Skeletal muscle cell (primary cell): ENCODE results near the gene FAIM2.

Source experiments
- DNase-seq: peaks from one replicate; pipeline ENCODE4 v3.0.0-alpha.2; 2010; ENCODE audit warnings: low read depth
- H3K4me3 ChIP-seq: 2 replicates; pipeline ENCODE4 v1.5.1; 2011; ENCODE audit warnings: low read depth, mild to moderate bottlenecking, control low read depth, low read length, moderate library complexity

FAIM2 gene

DNA sequence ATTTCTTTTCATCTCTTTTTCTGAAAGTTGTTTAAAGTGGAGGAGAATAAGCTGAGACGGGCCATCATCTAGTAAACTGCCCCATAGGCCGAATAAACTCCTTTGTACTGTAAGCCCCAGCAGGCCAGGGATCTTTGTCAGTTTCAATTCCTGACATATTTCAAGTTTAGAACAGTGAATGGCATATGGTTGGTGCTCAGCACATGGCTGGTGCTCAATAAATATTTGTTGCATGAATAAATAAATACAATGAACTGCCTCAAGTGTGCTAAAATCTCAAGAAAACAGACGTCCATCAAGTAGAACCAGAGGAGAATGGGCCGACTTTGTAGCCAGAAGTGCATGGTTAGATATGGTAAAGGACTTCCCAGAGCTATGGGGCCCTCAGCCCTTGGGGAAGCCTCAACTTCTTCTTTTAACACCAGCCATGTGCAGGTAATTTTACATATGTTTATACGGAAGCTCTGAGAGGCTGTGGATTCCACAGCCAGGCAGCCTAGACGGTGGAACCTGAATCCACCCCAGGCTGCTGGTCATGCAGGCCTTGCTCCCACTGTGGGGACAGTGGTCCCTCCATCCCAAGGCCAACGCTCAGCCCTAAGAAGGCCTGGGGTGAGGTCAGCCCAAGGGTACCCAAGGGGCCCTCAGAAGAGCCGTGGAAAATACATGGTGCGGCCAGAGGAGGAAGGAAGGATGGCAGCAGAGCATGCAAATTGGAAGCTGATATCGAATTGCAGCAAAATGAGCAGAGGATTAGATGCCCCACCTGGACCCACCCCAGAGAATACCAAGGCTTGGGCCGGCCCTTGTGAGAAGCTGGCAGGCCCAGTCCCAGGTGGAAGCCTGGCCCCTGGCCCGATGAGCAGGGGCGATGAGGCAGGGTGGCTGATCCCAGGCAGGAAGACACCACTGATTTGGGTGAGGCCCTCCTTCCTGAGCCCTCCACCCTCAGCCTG lies 38.1 kb upstream of the FAIM2 start:
- no peak for DNase-seq
- H3K4me3 ChIP-seq: no peak overlapping the region

- DNase-seq: no peak
- no peak overlapping the region for H3K4me3 ChIP-seq
Measured at GRCh38 chr12:49939707-49940106, 36.0 kb upstream of the FAIM2 start.

DNA sequence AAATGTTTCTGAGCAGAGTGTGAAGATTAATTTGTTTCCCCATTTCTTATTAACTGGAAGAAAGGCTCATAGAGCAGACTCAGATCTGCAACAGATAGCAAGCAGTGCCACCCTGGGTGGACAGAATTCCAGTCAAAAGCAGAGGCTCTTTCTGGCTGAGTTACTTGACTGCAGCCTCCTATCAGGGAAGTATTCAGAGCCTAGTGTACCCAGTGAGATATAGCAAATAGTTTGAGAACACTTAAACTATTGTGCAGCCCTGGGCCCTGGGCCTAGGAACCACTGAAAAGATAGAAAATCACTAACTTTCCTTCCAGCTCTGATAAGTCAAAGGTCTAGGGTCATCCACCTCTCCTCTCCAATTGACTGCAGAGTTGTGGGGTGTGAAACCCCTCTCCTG lies 35.6 kb upstream of the FAIM2 start:
- H3K4me3 ChIP-seq: no peak overlapping the region
- DNase-seq: no peak

- no peak overlapping the region for H3K4me3 ChIP-seq
- DNase-seq: no peak
Measured at GRCh38 chr12:49937639-49938300, 34.1 kb upstream of the FAIM2 start.

DNA sequence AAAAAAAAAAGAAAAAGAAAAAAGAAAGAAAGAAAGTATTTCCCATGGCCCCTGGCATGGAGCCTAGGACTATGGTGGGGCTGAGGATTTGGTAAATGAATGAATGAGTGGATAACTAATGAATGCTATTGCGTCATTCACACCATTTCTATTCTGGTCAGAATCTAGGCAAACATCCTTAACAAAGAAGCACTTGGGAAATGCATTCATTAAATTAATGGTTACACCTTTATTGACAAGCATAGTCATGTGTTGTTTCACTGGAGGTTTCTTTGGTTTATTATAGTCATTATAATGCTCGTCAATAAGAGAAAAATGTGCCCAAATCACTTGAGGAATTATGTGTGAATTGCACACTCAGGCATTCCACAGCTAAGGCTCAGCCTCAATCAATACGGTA lies 33.2 kb upstream of the FAIM2 start:
- DNase-seq: no peak
- H3K4me3 ChIP-seq: no peak overlapping the region

DNA sequence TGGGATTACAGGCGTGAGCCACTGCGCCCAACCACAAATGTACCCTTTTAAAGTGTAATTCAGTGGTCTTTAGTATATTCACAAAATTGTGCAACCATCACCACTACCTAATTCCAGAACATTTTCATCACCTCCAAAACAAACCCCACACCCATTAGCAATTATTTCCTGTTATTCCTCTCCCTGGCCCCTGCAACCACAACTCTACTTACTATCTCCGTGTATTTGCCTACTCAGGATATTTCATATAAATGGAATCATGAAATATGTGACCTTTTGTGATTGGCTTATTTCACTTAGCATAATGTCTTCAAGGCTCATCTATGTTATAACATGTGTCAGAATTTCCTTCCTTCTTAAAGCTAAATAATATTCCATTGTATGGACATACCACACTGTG lies 30.8 kb upstream of the FAIM2 start:
- DNase-seq: no peak
- H3K4me3 ChIP-seq: no peak overlapping the region

- no peak for DNase-seq
Measured at GRCh38 chr12:49933796-49934195, 30.1 kb upstream of the FAIM2 start.

GRCh38 chr12:49932533-49933130 lies 28.9 kb upstream of the FAIM2 start:
- no peak overlapping the region for H3K4me3 ChIP-seq
- no peak for DNase-seq

More at GRCh38 chr12:49933796-49934195, 30.1 kb upstream of the FAIM2 start:
- no peak overlapping the region for H3K4me3 ChIP-seq

DNA sequence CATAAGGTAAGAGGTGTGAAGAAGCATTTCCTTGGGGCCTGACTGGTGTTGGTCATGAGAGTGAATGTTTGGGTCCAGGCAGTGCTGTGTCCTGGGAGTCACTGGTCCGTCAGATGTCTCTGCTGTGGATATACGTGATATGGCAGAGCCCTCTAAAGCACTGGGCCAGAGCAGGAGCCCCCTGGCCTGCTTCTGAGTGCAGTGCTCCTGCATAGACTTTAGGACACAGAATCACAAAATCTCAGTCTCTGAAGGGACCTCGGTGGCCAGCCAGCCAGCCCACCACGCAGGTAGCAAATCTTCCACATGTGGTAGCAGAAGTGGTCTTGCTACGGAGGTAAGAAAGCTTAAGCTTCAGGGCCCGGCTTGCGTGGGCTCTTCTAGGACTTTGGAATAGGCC lies 28.3 kb upstream of the FAIM2 start:
- no peak overlapping the region for H3K4me3 ChIP-seq
- DNase-seq: no peak

GRCh38 chr12:49930515-49931288 lies 27.0 kb upstream of the FAIM2 start:
- peak; percentile 30 for DNase-seq
- H3K4me3 ChIP-seq: no peak overlapping the region

GRCh38 chr12:49929581-49929980 lies 25.9 kb upstream of the FAIM2 start:
- no peak overlapping the region for H3K4me3 ChIP-seq
- DNase-seq: no peak

DNA sequence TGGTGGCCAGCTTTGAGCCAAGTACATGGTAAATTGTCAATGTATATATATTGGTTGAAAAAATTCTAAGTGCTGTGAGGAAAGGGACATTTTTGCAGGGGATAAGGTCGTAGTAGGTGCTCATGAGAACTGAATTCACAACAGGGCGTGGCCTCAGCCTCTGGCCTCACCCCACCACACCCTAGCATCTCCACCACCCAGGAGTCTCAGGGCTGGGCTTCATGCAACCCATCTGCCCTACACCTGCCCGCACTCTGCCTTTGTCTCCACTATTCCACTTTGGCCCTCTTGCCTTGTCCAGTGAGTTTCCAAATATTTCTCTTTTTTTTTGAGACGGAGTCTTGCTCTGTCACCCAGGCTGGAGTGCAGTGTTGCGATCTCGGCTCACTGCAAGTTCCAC lies 24.8 kb upstream of the FAIM2 start:
- no peak for DNase-seq

DNA sequence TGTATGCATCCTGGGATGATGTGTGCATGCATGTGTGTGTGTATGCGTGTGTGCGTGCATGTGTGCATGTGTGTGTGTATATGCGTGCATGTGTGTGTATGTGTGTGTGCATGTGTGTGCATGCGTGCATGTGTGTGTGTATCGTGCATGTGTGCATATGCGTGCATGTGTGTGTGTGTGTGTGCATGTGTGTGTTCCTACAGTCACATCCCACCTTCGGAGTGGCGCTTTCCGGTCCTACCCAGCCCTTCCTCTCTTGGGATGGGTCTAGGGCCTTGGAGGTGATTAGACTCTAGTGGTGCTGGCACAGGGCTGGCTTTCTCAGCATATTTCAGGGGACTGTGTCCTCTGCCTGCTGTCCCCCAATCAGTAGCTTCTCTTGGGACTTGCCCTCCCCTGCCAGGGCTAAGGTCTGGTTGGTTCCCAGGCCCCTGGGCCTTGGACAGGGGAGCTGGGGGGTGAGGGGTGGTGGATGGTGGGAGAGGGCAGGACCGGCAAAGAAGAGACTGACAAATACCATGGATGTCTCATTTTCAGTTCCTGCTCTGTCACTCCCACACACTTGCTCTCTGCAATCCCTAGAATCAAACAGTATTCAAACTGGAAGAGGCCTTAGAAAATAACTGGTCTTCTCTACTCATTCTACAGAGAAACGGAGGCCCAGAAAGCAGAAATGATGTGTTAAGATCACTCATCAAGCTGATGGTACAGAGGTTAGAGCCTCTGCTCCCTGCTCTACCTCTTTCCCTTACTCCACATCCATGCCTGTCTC lies 21.9 kb upstream of the FAIM2 start:
- no peak overlapping the region for H3K4me3 ChIP-seq
- DNase-seq: no peak

More for the DNA sequence above, 24.8 kb upstream of the FAIM2 start:
- H3K4me3 ChIP-seq: no peak overlapping the region

- no peak for DNase-seq
- no peak overlapping the region for H3K4me3 ChIP-seq
Measured at GRCh38 chr12:49924628-49925246, 21.0 kb upstream of the FAIM2 start.

DNA sequence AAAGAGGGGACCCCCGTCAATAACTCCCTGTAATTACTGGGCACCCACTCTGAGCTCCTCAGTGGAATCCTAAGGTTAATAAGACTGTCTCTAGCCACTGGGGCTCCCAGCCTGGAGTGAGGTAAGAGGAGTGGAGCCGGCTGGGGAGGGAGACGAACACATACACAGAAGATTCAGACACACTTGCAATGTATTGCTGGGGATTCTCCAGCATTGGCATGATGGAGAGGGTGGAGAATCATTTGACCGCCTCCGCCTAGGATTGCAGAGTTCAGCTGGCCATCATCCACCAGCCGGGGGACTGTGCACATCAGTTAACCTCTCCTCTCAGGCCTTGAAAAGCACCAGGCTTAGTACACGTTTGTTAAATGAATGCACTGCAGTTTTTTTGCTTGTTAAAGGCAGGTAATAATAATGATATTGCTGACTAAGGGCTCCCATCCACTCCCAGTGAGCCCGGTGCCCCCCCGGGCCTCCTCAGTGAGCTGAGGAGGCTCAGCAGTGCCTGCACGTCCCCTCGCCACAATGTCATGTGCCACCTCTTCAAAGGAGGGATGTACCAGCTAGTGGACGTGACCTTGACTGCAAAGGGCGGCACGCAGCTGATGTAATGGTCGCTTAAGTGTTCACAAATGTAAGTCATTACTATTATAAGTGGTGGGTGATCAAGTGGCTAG lies 20.3 kb upstream of the FAIM2 start:
- no peak for DNase-seq
- H3K4me3 ChIP-seq: no peak overlapping the region

GRCh38 chr12:49923035-49923644 lies 19.4 kb upstream of the FAIM2 start:
- no peak for DNase-seq

GRCh38 chr12:49922349-49923034 lies 18.8 kb upstream of the FAIM2 start:
- no peak overlapping the region for H3K4me3 ChIP-seq
- DNase-seq: no peak

More at GRCh38 chr12:49923035-49923644, 19.4 kb upstream of the FAIM2 start:
- no peak overlapping the region for H3K4me3 ChIP-seq
